ENCODE results near the gene HOXD3.

- TF ChIP-seq, protein P1, sequence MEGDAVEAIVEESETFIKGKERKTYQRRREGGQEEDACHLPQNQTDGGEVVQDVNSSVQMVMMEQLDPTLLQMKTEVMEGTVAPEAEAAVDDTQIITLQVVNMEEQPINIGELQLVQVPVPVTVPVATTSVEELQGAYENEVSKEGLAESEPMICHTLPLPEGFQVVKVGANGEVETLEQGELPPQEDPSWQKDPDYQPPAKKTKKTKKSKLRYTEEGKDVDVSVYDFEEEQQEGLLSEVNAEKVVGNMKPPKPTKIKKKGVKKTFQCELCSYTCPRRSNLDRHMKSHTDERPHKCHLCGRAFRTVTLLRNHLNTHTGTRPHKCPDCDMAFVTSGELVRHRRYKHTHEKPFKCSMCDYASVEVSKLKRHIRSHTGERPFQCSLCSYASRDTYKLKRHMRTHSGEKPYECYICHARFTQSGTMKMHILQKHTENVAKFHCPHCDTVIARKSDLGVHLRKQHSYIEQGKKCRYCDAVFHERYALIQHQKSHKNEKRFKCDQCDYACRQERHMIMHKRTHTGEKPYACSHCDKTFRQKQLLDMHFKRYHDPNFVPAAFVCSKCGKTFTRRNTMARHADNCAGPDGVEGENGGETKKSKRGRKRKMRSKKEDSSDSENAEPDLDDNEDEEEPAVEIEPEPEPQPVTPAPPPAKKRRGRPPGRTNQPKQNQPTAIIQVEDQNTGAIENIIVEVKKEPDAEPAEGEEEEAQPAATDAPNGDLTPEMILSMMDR (IDR thresholded peaks at IDR 0.05), result peak; percentile 84 to 91 (median 88)
- no peak for TF ChIP-seq POLR2A (IDR thresholded peaks at IDR 0.05)
Observed at GRCh38 chr2:176126929-176127773, 30.0 kb upstream of the HOXD3 start.

Measured in esophagus squamous epithelium (tissue), 4 donors.